Activated CD4-positive, alpha-beta memory T cell treated with anti-CD3 and anti-CD28 coated beads for 36 hours (primary cell): ENCODE data around the gene KCNE1. TPM values are rescaled to one million over a fixed set of nuclear protein-coding genes. Genes with fewer than 3 reads are reported as not detected.
A peak's percentile ranks its signal among the peaks of the same experiment; 100 is the strongest.

ENCODE experiments used
- CTCF ChIA-PET: fragments of 350-600 bp; sonication (Branson Sonifier 250); formaldehyde crosslinking; loops from one replicate; lab custom pipeline; 2021; ENCODE audit warnings: antibody characterized with exemption, inconsistent platforms; lab: Charles Lee
- POLR2A ChIA-PET: fragments of 350-600 bp; sonication (Branson Sonifier 250); formaldehyde crosslinking; loops from one replicate; lab custom pipeline; 2021; ENCODE audit warnings: antibody characterized with exemption; lab: Charles Lee
- DNase-seq: peaks from one replicate; pipeline ENCODE4 v3.0.0-alpha.2; 2020
- H3K27ac Mint-ChIP-seq: one replicate; pipeline ENCODE4 v1.8.0; 2021; ENCODE audit warnings: mixed read lengths
- H3K27me3 Mint-ChIP-seq: one replicate; pipeline ENCODE4 v1.8.0; 2021; ENCODE audit warnings: mixed read lengths
- H3K36me3 Mint-ChIP-seq: one replicate; pipeline ENCODE4 v1.8.0; 2021; ENCODE audit warnings: mixed read lengths
- H3K4me1 Mint-ChIP-seq: one replicate; pipeline ENCODE4 v1.8.0; 2021; ENCODE audit warnings: low read depth, mixed read lengths
- H3K4me3 Mint-ChIP-seq: one replicate; pipeline ENCODE4 v1.8.0; 2021; ENCODE audit warnings: mild to moderate bottlenecking, mixed read lengths
- H3K9me3 Mint-ChIP-seq: one replicate; pipeline ENCODE4 v1.8.0; 2021; ENCODE audit warnings: mixed read lengths
- intact Hi-C: fragments of 100-400 bp; cut with micrococcal nuclease; formaldehyde crosslinking; loops from one replicate; pipeline ENCODE4 v1.15.1; 2023
- total RNA-seq, 2 experiments: library from RNA; stranded (reverse); gene quantifications; one replicate each; pipeline ENCODE4 v1.2.3, GENCODE V29; 2021

The KCNE1 gene
- total RNA-seq, 2 experiments from 2014 or later, result 0.21 to 0.31 TPM

DNA sequence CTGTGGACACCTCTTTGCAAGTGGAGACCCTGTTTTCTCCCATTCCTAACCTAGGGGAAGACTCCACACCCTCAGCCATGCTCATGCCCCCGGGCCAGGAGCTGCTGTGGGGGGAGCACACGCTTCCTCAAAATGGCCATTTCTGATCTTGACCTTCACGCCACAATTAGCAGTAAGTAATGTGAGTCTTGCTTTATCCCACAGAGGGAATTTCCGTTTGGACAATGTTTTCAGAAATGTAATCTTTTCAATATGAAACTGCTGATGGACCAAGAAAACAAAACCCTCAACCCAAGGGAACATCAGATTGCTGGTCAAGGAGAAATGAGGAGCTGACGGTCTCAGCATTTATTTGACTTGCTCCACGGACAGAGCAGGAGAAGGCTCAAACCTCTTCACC is 8.3 kb upstream of the KCNE1 start:
- Mint-ChIP-seq H3K9me3 (no peaks in the 10 kb centered on the region), H3K4me1 (peaks cover 19% of the 10 kb centered on the region)
- CTCF ChIA-PET, result interaction anchor here (1.1 to 1.3 kb wide), 2 partner anchors 24 to 83 kb away, joined by 3 read pairs; no protein-coding TSS in a partner anchor

DNA sequence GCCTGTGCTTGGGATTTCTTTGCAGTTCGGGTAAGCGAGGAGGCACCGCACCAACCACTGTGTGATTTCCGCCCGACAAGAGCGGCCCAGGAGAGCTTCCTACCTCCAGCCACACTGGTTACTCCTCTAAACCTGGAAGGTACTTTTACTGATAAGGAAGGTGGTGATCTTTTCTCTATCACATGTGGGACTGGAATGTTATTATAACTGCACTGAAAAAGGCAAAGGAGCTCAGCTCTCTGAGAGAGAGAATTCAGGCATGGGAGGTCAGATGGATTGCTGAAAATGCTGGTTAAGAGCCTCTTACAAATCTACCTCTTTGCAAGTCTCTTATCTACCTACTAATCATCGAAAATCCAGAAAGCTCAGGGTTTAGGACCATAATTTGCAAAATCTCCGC is 7.7 kb upstream of the KCNE1 start:
- Mint-ChIP-seq H3K27ac (no peak overlapping the region), H3K27me3 (no peaks in the 10 kb centered on the region), H3K4me3 (no peak overlapping the region), H3K36me3 (peaks cover 17% of the 10 kb centered on the region), H3K9me3 (no peaks in the 10 kb centered on the region), H3K4me1 (peaks cover 16% of the 10 kb centered on the region)
- CTCF ChIA-PET, result interaction anchor here (1.3 kb wide), 1 partner anchor 24 kb away, joined by 3 read pairs; no protein-coding TSS in a partner anchor
- no peak for DNase-seq
- intact Hi-C loops, result no loop called here
- POLR2A ChIA-PET, result no interaction called here

More for the DNA sequence above, 8.3 kb upstream of the KCNE1 start:
- DNase-seq, result no peak
- H3K27ac Mint-ChIP-seq, result no peak overlapping the region
- no peak overlapping the region for H3K4me3 Mint-ChIP-seq
- H3K36me3 Mint-ChIP-seq, result peaks cover 17% of the 10 kb centered on the region
- POLR2A ChIA-PET, result no interaction called here
- intact Hi-C loops, result no loop called here
- no peaks in the 10 kb centered on the region for H3K27me3 Mint-ChIP-seq

GRCh38 chr21:34519016-34519415 is 7.0 kb upstream of the KCNE1 start:
- intact Hi-C loops, result no loop called here
- Mint-ChIP-seq H3K27ac (no peak overlapping the region), H3K27me3 (no peaks in the 10 kb centered on the region), H3K9me3 (no peaks in the 10 kb centered on the region), H3K36me3 (peaks cover 17% of the 10 kb centered on the region), H3K4me1 (peaks cover 16% of the 10 kb centered on the region), H3K4me3 (no peak overlapping the region)
- CTCF ChIA-PET, result interaction anchor here (2.0 kb wide), 1 partner anchor 84 kb away, joined by 7 read pairs; no protein-coding TSS in a partner anchor
- POLR2A ChIA-PET, result no interaction called here
- DNase-seq, result no peak

- no peak for DNase-seq
- H3K4me1 Mint-ChIP-seq, result peaks cover 16% of the 10 kb centered on the region
- H3K4me3 Mint-ChIP-seq, result no peak overlapping the region
- no peaks in the 10 kb centered on the region for H3K27me3 Mint-ChIP-seq
- H3K36me3 Mint-ChIP-seq, result peaks cover 17% of the 10 kb centered on the region
- H3K27ac Mint-ChIP-seq, result no peak overlapping the region
- ChIA-PET POLR2A (interaction anchor here (1.0 kb wide), 1 partner anchor 8 kb away, joined by 5 read pairs; no protein-coding TSS in a partner anchor), CTCF (interaction anchor here (0.8 to 2.0 kb wide), 4 partner anchors 29 to 92 kb away, joined by 3 to 7 read pairs (median 6); no protein-coding TSS in a partner anchor)
- intact Hi-C loops, result no loop called here
- H3K9me3 Mint-ChIP-seq, result no peaks in the 10 kb centered on the region
These were observed 6.3 kb upstream of the KCNE1 start for GRCh38 chr21:34518301-34518700.

DNA sequence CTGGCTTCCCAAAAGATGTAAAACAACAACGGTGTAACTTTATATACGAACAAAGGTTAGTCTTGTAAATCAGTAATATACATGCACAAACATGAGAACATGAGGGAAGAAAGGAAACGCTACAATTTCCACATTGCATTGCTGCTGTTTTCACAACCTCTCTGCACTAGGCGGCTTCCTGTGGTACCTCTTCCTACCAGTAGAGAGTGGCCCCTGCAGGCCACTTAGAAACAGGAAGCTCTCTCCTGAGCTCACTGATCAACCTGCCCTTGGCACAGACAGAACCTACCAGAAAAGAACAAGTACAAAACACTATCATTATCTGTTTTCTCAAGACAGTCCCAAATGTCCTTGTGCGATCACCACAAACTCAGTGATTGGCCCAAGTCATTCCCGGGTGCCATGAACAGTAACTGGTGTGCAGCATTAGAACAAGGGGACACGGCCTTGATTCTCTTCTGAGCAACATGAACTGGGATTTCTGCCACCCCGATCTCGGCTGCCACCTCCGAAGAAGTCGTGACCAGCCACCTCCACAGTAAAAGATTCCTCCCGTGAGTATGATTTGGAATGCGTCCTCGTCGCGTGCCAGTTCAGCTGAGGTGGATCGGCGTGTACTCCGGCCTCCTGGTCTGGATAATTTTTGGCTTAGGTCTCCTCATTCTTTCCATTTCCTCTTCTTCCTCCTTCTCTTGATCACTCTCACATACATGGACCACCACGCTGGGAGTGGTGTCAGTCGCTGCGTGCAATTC is 5.7 kb upstream of the KCNE1 start:
- ChIA-PET CTCF (interaction anchor here (0.8 to 2.0 kb wide), 6 partner anchors 11 to 113 kb away, joined by 3 to 7 read pairs (median 6); no protein-coding TSS in a partner anchor), POLR2A (interaction anchor here (1.0 kb wide), 1 partner anchor 9 kb away, joined by 5 read pairs; no protein-coding TSS in a partner anchor)
- H3K27me3 Mint-ChIP-seq, result no peaks in the 10 kb centered on the region
- H3K36me3 Mint-ChIP-seq, result peaks cover 17% of the 10 kb centered on the region
- no peak overlapping the region for H3K27ac Mint-ChIP-seq
- DNase-seq, result peak; percentile 35
- no peak overlapping the region for H3K4me3 Mint-ChIP-seq
- peaks cover 16% of the 10 kb centered on the region for H3K4me1 Mint-ChIP-seq
- intact Hi-C loops, result no loop called here
- H3K9me3 Mint-ChIP-seq, result no peaks in the 10 kb centered on the region

GRCh38 chr21:34517039-34517438 is 5.0 kb upstream of the KCNE1 start:
- POLR2A ChIA-PET, result no interaction called here
- H3K27ac Mint-ChIP-seq, result no peak overlapping the region
- H3K4me3 Mint-ChIP-seq, result no peak overlapping the region
- H3K9me3 Mint-ChIP-seq, result no peaks in the 10 kb centered on the region
- no peaks in the 10 kb centered on the region for H3K27me3 Mint-ChIP-seq
- no peak for DNase-seq
- H3K36me3 Mint-ChIP-seq, result peaks cover 17% of the 10 kb centered on the region
- intact Hi-C loops, result no loop called here
- peaks cover 16% of the 10 kb centered on the region for H3K4me1 Mint-ChIP-seq
- CTCF ChIA-PET, result interaction anchor here (1.0 to 2.0 kb wide), 5 partner anchors 10 to 114 kb away, joined by 4 to 7 read pairs (median 6); no protein-coding TSS in a partner anchor

DNA sequence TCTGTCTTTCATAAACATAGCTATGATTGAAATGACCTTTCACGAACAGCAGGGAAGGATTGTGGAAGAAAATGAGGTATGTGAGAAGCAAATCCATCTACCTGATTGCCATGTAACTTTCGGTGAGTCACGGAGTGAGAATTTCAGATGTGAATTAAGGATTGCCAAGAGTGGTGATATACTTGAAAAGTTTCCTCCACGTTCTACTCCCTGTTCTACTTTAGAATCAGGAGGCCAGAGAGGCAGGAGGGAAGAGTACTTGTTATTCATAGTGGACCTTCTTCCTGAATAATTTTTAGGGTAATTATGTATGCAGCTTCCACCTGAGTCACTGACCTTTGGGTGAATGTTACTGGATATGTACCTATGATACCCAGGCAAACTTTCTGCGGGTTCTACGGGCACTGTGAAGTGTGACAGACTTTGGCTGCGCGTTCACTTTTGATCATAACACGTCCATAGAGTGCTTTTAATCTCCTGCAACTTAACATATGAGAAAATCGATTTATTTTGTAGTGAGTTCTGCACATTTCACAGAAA is 2.6 kb upstream of the KCNE1 start:
- DNase-seq, result no peak
- Mint-ChIP-seq H3K4me1 (peaks cover 16% of the 10 kb centered on the region), H3K9me3 (no peaks in the 10 kb centered on the region), H3K4me3 (no peak overlapping the region), H3K27ac (no peak overlapping the region), H3K36me3 (peaks cover 8% of the 10 kb centered on the region), H3K27me3 (no peaks in the 10 kb centered on the region)
- ChIA-PET POLR2A (interaction anchor here (0.9 kb wide), 1 partner anchor 12 kb away, joined by 3 read pairs; no protein-coding TSS in a partner anchor), CTCF (interaction anchor here (1.0 to 2.8 kb wide), 2 partner anchors 93 to 116 kb away, joined by 3 to 6 read pairs; no protein-coding TSS in a partner anchor)
- intact Hi-C loops, result no loop called here

- CTCF ChIA-PET, result interaction anchor here (0.8 kb wide), 1 partner anchor 31 kb away, joined by 3 read pairs; no protein-coding TSS in a partner anchor
- H3K27ac Mint-ChIP-seq, result no peak overlapping the region
- H3K27me3 Mint-ChIP-seq, result no peaks in the 10 kb centered on the region
- H3K36me3 Mint-ChIP-seq, result peaks cover 6% of the 10 kb centered on the region
- peaks cover 16% of the 10 kb centered on the region for H3K4me1 Mint-ChIP-seq
- POLR2A ChIA-PET, result no interaction called here
- H3K9me3 Mint-ChIP-seq, result no peaks in the 10 kb centered on the region
- no peak for DNase-seq
- intact Hi-C loops, result no loop called here
- no peak overlapping the region for H3K4me3 Mint-ChIP-seq
These were observed 1.2 kb upstream of the KCNE1 start for GRCh38 chr21:34513129-34513675.

DNA sequence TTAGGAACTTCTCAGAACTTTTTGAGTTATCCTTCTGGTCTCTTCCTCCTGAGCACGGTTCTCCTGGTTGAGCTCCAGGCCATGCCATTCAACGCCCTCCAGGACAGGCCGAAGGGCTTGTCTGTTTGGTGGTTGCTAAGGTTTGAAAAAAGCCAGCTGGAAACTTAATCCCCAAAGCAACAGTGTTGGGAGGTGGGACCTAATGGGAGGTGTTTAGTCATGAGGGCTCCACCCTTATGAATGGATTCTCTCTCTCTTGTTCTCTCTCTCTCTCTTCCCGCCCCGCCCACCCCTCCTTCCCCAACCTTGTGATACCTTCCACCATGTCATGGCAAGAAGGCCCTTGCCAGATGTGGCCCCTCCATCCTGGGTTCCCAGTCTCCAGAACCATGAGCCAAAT is 829 bp downstream of the KCNE1 start:
- ChIA-PET POLR2A (interaction anchor here (1.1 kb wide), 1 partner anchor 71 kb away, joined by 3 read pairs; no protein-coding TSS in a partner anchor), CTCF (interaction anchor here (0.6 to 3.4 kb wide), 16 partner anchors 11 to 149 kb away, joined by 3 to 41 read pairs (median 6); partner anchors contain the start of gene RCAN1)
- intact Hi-C loops, result loop anchor here (2.0 kb wide), 1 partner anchor 72 kb away; no protein-coding TSS in a partner anchor
- Mint-ChIP-seq H3K27me3 (no peaks in the 10 kb centered on the region), H3K4me1 (no peaks in the 10 kb centered on the region), H3K9me3 (no peaks in the 10 kb centered on the region), H3K36me3 (no peaks in the 10 kb centered on the region), H3K27ac (no peak overlapping the region), H3K4me3 (no peak overlapping the region)
- no peak for DNase-seq

- intact Hi-C loops, result loop anchor here (2.0 kb wide), 1 partner anchor 72 kb away; no protein-coding TSS in a partner anchor
- no peaks in the 10 kb centered on the region for H3K27me3 Mint-ChIP-seq
- no peaks in the 10 kb centered on the region for H3K36me3 Mint-ChIP-seq
- ChIA-PET CTCF (interaction anchor here (0.6 to 3.4 kb wide), 21 partner anchors 9 to 148 kb away, joined by 3 to 41 read pairs (median 4); partner anchors contain the start of gene RCAN1), POLR2A (interaction anchor here (1.1 kb wide), 1 partner anchor 72 kb away, joined by 3 read pairs; no protein-coding TSS in a partner anchor)
- H3K27ac Mint-ChIP-seq, result no peak overlapping the region
- H3K4me3 Mint-ChIP-seq, result no peak overlapping the region
- peak; percentile 73 for DNase-seq
- H3K4me1 Mint-ChIP-seq, result no peaks in the 10 kb centered on the region
- H3K9me3 Mint-ChIP-seq, result no peaks in the 10 kb centered on the region
These were observed 1.6 kb downstream of the KCNE1 start for GRCh38 chr21:34510148-34511142.
